Measurements from ENCODE around the gene GET4. TPM values are rescaled to one million over a fixed set of nuclear protein-coding genes. Genes with fewer than 3 reads are reported as not detected.
A peak's percentile ranks its signal among the peaks of the same experiment; 100 is the strongest.
"Not testable (repeated sequence)": the region's sequence is repeated elsewhere in the genome, so short reads cannot be mapped to it uniquely, and the experiment has no call there.

Gene GET4
- total RNA-seq, 6 experiments from 2014 or later: 15.6 to 38.3 (median 28.3) TPM

GRCh38 chr7:868189-868486, 8.2 kb upstream of the GET4 start:
- no peak overlapping the region for H3K4me3 ChIP-seq
- H3K27ac ChIP-seq: peak overlapping the region; percentile 84 to 96 (median 88)
- TF ChIP-seq POLR2A (IDR thresholded peaks at IDR 0.05) (no peak), CTCF (IDR thresholded peaks at IDR 0.05) (no peak)
- ATAC-seq (no peak), DNase-seq (no peak)
- peaks cover 0 to 37% (median 11%) of the 10 kb centered on the region in 4 donors for H3K36me3 ChIP-seq
- H3K27me3 ChIP-seq: no peaks in the 10 kb centered on the region
- no peaks in the 10 kb centered on the region for H3K9me3 ChIP-seq
- H3K4me1 ChIP-seq: peaks cover 0 to 17% (median 8%) of the 10 kb centered on the region in 4 donors
- intact Hi-C loops (cut with DNase I): no loop called here
- WGBS (ENCODE audit: insufficient coverage, low coverage, low lambda C conversion rate, missing lambda C conversion rate): 89% methylated on average over 14 of the region's 17 CpGs

- Histone ChIP-seq H3K4me1 (peaks cover 0 to 26% (median 11%) of the 10 kb centered on the region in 4 donors), H3K36me3 (peaks cover 0 to 34% (median 11%) of the 10 kb centered on the region in 4 donors), H3K4me3 (no peak overlapping the region), H3K27me3 (no peaks in the 10 kb centered on the region), H3K9me3 (no peaks in the 10 kb centered on the region), H3K27ac (no peak overlapping the region)
- DNase-seq (no peak), ATAC-seq (no peak)
- 81% methylated on average over 6 of the region's 14 CpGs for WGBS (ENCODE audit: insufficient coverage, low coverage, low lambda C conversion rate, missing lambda C conversion rate)
- intact Hi-C loops (cut with DNase I): no loop called here
- TF ChIP-seq POLR2A (IDR thresholded peaks at IDR 0.05) (no peak), CTCF (IDR thresholded peaks at IDR 0.05) (no peak)
Measured at GRCh38 chr7:869348-869747, 7.0 kb upstream of the GET4 start.

GRCh38 chr7:871900-872537, 4.3 kb upstream of the GET4 start:
- no peak for TF ChIP-seq POLR2A (IDR thresholded peaks at IDR 0.05)
- H3K27ac ChIP-seq: peak overlapping the region in 2 of 3 donors; percentile 29 to 92
- H3K9me3 ChIP-seq: no peaks in the 10 kb centered on the region
- peaks cover 0 to 26% (median 13%) of the 10 kb centered on the region in 4 donors for H3K4me1 ChIP-seq
- H3K27me3 ChIP-seq: no peaks in the 10 kb centered on the region
- DNase-seq: no peak
- no peak overlapping the region for H3K4me3 ChIP-seq
- no peak for ATAC-seq
- peaks cover 0 to 24% (median 8%) of the 10 kb centered on the region in 4 donors for H3K36me3 ChIP-seq
- WGBS (ENCODE audit: insufficient coverage, low coverage, low lambda C conversion rate, missing lambda C conversion rate): 52% methylated on average over 9 of the region's 14 CpGs
- intact Hi-C loops (cut with DNase I): loop anchor here in 1 of 2 donors (5.0 kb wide), 1 partner anchor 85 kb away; no protein-coding TSS in a partner anchor

- not testable (repeated sequence) for H3K9me3 ChIP-seq, ATAC-seq, DNase-seq, H3K27me3 ChIP-seq, H3K4me3 ChIP-seq
- intact Hi-C loops (cut with DNase I): loop anchor here in 1 of 2 donors (5.0 kb wide), 1 partner anchor 85 kb away; no protein-coding TSS in a partner anchor
- Histone ChIP-seq H3K4me1 (peaks cover 0 to 21% (median 10%) of the 10 kb centered on the region in 4 donors), H3K36me3 (peaks cover 0 to 24% (median 8%) of the 10 kb centered on the region in 4 donors), H3K27ac (peak overlapping the region in 2 of 3 donors; percentile 50 to 92)
- WGBS (ENCODE audit: insufficient coverage, low coverage, low lambda C conversion rate, missing lambda C conversion rate): 89% methylated on average over 9 of the region's 19 CpGs
Measured at GRCh38 chr7:872685-873084, 3.7 kb upstream of the GET4 start.

GRCh38 chr7:873367-874002, 2.9 kb upstream of the GET4 start:
- H3K27me3 ChIP-seq: no peaks in the 10 kb centered on the region
- H3K4me3 ChIP-seq: no peak overlapping the region
- H3K4me1 ChIP-seq: peaks cover 0 to 19% (median 8%) of the 10 kb centered on the region in 4 donors
- peak; percentile 70 to 76 (median 74) for ATAC-seq
- intact Hi-C loops (cut with DNase I): loop anchor here in 1 of 2 donors (5.0 kb wide), 1 partner anchor 86 kb away; no protein-coding TSS in a partner anchor
- peak; percentile 86 to 91 (median 90) for DNase-seq
- peak overlapping the region; percentile 50 to 92 (median 60) for H3K27ac ChIP-seq
- H3K36me3 ChIP-seq: peaks cover 0 to 24% (median 8%) of the 10 kb centered on the region in 4 donors
- WGBS (ENCODE audit: insufficient coverage, low coverage, low lambda C conversion rate, missing lambda C conversion rate): 18% methylated on average over 17 of the region's 18 CpGs
- TF ChIP-seq POLR2A (IDR thresholded peaks at IDR 0.05): peak; percentile 51
- TF ChIP-seq CTCF (IDR thresholded peaks at IDR 0.05): peak; percentile 96 to 99 (median 98)
- no peaks in the 10 kb centered on the region for H3K9me3 ChIP-seq

Data from right lobe of liver (tissue), 6 donors.